Activated gamma-delta T cell (primary cell): ENCODE data around the gene LMF1.
"Not testable (repeated sequence)": the region's sequence is repeated elsewhere in the genome, so short reads cannot be mapped to it uniquely, and the experiment has no call there.

Source experiments
- DNase-seq: peaks from one replicate; lab custom pipeline; 2025; lab: John Stamatoyannopoulos, UW

Gene LMF1

DNA sequence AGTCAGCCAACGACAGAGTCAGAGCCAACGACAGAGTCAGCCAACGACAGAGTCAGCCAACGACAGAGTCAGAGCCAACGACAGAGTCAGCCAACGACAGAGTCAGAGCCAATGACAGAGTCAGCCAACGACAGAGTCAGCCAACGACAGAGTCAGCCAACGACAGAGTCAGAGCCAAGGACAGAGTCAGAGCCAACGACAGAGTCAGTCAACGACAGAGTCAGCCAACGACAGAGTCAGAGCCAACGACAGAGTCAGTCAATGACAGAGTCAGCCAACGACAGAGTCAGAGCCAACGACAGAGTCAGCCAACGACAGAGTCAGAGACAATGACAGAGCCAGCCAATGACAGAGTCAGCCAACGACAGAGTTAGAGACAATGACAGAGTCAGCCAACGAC lies 22.0 kb downstream of the LMF1 start:
- DNase-seq = not testable (repeated sequence)

DNA sequence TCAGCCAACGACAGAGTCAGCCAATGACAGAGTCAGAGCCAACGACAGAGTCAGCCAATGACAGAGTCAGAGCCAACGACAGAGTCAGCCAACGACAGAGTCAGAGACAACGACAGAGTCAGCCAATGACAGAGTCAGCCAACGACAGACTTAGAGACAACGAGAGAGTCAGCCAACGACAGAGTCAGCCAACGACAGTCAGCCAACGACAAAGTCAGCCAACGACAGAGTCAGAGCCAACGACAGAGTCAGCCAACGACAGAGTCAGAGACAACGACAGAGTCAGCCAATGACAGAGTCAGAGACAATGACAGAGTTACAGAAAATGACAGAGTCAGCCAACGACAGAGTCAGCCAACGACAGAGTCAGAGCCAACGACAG lies 22.9 kb downstream of the LMF1 start:
- not testable (repeated sequence) for DNase-seq

DNA sequence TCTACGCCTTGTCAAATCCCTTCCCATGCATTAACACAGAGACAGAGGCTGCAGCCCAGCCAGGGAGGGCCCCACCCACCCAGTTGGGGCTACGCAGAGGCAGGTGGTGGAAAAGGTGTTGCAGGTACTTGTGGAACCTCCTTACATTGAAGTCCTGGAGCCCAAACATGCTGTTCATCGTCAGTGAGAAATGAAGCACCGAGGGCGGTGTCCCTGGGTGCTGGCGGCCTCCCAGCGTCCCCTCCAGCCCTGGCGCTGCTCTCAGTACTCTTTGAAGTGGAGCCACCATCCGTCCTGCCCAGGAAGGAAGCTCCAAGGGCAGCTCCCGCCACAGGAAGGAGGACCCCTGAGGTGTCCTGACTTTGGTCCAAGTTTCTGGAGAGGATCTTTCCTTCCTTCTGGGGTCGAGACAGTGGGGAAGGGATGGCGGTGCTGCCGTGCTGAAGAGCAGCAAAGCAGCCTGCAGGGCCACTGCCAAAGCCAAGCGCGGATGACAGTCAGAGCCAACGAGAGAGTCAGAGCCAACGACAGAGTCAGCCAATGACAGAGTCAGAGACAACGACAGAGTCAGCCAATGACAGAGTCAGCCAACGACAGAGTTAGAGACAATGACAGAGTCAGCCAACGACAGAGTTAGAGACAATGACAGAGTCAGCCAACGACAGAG lies 23.4 kb downstream of the LMF1 start:
- DNase-seq = no peak

DNA sequence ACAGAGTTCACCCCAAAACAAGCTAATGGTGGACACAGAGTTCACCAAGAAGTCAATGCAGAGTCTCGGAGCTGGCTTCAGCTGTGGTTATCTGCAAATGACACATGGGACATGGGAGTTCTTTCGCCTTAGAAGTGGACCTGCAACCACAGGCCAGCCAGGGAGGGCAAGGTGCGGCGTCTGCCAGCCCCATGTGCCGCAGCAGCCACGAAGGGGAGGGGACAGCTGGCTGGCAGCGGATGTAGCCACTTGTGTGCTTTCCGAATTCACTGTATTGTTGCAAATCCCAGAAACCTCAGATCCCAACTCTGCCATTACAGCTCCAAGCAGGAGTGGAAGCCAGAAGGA lies 24.8 kb downstream of the LMF1 start:
- no peak for DNase-seq

DNA sequence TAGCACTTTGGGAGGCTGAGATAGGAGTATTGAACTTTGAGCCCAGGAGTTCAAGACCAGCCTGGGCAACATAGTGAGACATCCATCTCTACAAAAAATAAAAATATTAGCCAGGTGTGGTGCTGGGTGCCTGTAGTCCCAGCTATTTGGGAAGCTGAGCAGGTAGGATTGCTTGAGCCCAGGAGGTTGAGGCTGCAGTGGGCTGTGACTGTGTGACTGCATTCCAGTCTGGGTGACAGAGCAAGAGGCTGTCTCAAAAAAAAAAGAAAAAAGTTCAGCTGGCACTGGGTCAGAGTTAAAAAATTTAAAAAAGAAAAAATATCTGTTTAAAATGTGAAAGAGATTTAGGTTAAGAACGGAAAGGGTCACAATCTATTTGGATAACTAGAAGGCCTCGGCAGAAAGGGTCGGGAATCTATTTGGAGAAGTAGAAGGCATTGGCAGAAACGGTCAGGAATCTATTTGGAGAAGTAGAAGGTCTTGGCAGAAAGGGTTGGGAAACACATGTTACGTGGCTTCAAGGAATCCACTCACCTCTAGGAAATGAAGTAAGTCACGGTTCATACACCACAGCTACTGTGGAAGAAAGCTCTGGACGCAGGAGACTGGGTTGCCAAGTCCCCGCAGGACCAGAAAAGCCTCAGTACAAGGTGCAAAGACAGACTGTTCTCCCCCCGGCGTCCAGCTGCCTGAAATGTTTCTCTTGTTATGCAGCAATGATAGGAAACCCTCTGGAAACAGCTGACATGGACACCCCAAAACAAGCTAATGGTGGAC lies 25.3 kb downstream of the LMF1 start:
- DNase-seq = no peak

DNA sequence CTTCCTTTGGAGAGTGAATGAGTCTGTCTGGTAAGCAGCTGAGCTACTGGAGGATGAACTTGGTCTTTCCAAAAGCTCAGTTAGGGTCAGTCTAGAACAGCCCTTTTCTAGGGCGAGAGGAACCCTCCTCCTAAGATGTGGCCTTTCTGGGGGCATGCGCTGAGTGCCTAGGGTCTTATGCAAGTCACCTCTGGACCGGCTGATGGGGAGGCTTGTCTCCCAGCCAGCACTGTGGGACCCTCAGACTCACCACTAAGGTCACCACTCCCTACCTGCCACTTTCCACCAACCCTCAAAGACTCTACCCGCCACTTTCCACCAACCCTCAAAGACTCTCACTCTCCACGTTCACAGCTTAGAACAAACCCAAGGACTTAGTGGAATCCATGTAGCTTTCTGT lies 26.8 kb downstream of the LMF1 start:
- no peak for DNase-seq

DNA sequence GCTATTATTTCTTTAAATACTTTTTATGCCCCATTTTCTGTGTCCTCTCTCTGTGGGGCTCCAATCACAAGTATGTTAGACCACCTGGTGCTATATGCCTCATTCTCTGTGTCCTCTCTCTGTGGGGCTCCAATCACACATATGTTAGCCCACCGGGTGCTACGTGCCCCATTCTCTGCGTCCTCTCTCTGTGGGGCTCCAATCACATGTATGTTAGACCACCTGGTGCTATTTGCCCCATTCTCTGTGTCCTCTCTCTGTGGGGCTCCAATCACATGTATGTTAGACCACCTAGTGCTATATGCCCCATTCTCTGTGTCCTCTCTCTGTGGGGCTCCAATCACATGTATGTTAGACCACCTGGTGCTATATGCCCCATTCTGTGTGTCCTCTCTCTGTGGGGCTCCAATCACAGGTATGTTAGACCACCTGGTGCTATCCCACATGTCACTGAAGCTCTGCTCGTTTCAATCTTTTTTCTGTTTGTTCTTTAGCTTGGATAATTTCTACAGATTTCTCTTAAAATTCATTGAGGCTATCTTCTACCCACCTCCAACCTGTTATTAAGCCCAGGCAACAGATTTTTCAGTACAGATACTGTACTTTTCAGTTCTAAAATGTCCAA lies 28.2 kb downstream of the LMF1 start:
- DNase-seq = no peak

DNA sequence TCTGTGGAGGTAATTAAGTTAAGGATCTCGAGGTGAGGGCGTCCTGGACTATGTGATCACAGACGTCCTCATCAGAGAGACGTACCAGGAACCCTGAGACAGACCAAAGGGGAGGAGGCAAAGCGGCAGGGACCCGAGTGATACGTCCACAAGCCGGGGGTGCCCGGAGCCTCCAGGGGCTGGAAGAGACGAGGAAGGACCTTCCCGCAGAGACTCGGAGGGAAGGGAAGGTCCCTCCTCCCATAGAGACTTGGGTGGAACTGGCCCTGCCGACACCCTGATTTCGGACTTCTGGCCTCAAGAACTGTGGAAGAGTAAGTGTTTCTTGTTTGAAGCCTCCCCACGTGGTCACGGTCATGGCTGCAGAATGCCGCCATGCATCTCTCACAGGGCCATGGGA lies 30.8 kb downstream of the LMF1 start:
- no peak for DNase-seq

DNA sequence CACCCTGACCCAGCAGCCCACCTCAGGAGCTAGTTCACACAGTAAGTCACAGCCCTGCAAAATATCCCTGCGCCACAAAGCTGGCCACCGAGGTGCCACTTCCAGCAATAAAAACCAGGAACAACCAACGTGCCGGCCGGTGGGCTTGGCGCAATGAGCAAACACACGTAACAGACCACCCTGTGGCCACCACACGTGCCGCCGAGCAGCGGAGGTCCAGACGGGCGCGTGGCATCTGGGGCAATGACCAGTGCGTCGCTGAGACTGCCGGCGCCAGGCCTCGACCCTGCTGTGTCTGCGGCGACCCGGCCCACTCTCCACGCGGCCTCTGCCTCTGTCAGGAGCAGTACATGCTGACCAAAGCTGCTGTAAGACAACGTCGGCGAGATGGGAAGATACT lies 31.5 kb downstream of the LMF1 start:
- no peak for DNase-seq

DNA sequence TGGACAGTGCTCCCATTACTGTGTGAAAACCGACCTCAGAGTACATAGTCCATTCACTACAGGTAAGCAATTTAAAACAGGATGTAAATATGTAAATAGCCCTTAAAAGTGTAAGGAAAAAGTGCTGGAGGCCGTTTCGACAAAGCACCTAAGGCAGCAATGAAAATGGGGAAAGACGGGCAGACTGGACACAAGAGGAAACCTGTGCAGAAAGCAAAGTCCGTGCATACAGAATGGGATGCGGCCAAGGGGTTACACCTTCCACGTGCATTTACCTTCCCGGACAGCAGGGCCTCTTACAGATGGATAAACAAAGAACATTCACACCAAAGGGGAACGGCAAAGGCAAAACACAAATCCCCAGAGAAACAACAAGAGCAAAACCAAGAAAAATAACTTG lies 32.0 kb downstream of the LMF1 start:
- no peak for DNase-seq

DNA sequence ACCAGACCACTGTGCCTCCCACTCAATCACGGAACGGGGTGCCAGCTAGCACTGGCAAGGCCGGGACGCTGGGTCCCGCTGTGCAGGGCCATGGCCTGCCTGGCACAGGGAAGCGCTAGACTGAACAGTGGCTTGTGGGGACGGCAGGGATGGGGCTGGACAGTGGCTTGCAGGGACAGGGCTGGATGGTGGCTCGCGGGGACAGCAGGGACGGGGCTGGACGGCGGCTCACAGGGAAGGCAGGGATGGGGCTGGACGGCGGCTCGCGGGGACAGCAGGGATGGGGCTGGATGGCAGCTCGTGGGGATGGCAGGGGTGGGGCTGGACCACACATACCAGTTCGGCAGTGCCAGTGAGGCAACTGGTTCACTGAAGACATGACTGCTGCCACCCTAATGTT lies 32.6 kb downstream of the LMF1 start:
- no peak for DNase-seq

DNA sequence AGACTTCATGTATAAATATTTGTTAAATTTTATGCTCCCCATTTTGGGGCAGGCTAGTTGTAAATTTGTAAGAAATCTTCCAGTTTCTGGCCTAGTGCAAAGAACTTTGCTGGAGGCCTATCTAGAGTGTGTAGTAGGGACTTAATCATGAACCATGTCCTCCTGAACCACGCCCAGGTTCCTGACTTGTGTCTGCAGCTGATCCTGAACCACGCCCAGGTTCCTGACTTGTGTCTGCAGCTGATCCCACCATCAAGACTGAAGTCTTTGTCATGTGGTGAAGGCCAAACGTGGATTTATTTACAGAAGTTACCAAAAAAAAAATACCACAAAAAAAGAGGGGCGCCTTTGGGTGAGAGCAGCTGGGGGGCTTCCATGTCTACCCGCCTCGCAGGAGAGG lies 33.1 kb downstream of the LMF1 start:
- no peak for DNase-seq

DNA sequence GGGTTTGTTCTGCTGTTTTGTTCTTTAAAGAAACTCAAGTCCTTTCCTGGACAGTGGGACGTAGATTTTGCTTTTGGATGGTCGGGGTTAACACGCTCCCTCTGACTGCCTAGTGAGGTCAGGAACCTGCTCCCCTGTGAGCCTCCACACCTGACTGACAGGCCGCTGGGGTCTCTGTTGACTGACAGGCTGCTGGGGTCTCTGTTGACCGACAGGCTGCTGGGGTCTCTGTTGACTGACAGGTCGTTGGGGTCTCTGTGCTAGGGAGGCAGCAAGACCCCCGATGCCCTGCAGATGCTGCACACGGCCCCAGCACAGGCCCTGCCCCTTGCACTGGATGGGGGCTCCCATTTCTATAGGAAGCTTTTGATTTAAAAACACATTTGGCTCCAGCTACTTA lies 33.5 kb downstream of the LMF1 start:
- DNase-seq = no peak

DNA sequence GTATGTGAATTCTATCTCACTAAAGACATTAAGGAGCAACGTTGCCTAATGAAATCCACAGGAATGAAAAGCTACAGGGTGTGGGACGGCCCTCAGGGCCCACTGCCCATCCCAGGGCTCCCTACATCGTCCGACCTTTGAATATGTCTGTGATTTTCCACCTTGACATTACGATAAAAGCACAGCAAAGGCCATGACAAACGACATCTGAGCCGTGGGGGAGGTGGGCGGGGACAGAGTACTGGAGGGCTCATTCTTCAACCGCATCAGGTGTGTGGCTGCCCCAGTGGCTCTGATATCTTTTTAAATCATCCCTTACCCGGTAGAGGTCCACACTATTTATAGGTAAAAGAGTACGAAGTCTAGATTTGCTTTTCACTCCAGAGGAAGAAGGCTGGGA lies 35.1 kb downstream of the LMF1 start:
- no peak for DNase-seq

DNA sequence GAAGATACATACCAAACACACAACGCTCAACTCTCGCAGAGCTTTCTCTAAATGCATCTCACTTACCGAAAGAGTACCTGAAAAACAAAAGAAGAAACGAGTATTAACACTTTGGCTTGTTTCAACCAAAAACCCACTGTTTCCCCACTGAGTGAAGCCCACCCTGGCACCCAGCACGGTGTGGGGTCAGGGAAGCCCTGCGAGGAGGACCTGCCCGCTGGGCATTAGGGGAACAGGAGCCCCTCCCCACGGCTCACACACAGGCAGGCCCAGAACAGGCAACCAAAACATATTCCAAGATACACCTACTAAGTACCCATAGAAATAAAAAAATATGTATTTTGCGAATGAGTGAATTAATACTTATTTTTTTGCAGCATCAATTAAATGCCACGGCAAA lies 36.6 kb downstream of the LMF1 start:
- no peak for DNase-seq

DNA sequence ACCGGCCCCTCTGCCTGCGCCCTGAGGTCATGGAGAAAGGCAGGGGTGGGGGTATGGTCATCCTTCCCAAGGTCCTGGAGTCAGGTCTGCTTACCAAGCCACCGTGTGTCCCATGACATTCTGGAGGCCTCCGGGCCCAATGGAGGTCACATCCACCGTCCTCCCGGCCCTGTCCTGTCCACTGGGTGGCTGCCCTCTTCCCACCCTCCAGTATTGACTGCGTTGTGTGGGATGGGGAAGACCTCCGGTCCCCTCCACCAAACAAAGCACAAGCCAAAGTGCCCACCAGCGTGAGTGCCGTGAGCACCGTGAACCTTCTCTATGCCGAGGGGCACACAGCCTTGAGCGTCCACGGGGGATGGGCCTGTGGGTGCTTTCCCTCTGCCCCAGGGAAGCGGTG lies 37.2 kb downstream of the LMF1 start:
- DNase-seq = no peak

DNA sequence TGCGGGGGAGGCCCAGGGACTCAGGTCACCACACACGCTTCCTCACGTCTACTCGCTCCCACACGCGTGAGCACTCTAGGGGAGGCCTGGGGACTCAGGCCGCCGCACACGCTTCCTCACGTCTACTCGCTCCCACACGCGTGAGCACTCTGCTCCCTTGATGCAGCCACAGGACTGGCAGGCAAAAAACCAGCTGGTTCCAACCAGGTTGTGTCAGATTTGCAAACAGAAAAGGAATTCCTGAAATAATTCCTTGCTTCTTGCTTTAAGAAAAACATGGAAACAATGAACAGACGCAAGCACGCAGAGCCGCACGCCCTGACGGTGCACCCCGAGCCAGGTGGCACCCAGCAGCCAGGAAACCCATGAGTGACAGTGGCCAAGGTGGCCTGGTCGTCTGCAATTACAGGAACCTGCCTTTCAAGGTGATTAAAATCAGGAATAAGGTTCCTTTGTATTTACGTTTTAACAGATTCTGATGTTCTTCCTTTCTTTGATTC lies 37.9 kb downstream of the LMF1 start:
- DNase-seq = no peak

DNA sequence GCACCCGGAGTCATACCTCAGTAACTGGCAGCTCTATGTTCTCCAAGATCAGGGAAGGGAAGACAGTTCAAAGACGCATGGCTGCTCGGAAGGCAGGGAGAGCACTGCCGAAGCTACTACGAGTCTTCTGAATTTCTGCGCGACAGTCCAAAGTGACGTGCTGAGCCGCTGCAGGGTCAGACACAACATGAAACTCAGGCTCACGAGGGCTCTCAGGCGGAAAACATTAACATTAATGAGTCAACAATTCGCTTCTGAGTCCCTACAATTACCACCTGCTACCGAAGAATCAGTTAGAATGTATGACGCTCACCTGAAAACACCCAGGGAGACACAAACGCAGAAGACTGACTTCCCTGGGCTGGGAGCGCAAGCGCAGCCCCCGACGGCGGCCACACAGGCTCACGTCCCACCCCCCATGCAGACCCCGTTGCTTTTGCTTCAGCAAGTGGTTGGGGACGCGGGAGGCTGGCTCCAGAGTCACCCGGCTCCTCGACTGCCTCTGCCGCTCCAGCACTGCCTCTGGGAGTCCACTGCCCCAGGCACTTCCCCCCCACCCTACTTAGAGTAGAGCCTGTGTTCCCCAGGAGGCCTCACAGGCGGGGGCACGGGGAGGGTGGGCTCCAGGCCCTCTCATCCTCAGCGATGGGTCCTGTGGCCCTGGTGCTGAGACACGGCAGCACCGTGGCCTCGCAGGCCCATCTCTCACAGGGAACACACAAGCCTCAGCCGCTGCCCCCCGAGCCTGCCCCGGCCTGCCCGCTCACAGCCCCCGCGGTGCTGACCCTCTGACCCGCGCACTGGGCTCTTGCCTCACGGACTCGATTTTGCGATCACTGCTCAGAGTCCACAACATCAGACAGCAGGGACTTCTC lies 38.9 kb downstream of the LMF1 start:
- DNase-seq = no peak

DNA sequence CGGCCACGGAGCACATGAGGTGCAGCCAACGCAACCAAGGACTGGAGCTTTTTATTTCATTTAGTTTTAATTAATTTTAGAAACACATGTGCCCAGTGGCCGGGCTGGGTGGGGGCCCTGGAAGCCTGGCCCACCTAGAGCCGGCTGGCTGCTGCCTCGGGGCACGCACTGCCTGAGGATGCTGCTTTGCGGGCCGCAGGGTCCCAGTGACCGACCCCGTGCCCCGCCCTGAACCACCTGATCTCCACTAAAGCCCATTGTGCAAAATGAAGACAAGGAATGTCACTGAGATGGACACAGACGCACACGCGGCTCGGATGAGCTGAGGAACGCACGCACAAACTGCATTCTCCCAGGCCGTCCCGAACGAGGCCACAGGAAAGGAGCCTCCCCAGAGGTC lies 39.6 kb downstream of the LMF1 start:
- no peak for DNase-seq

DNA sequence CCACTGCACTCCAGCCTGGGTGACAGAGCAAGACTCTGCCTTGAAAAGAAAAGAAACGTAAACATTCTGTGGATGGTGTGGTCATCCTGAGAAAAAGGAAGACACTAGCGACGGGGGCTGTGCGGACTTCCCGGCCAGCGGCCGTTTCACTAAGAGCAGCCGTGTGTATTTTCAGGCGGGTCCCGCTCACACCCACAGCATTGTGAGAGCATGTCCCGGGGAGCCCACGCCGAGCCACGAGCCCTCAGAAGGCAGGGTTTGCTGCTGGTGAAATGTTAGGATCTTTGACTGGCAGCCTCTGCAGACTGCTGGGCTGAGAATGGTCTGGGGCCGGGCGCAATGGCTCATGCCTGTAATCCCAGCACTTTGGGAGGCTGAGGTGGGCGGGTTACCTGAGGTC lies 40.3 kb downstream of the LMF1 start:
- no peak for DNase-seq

DNA sequence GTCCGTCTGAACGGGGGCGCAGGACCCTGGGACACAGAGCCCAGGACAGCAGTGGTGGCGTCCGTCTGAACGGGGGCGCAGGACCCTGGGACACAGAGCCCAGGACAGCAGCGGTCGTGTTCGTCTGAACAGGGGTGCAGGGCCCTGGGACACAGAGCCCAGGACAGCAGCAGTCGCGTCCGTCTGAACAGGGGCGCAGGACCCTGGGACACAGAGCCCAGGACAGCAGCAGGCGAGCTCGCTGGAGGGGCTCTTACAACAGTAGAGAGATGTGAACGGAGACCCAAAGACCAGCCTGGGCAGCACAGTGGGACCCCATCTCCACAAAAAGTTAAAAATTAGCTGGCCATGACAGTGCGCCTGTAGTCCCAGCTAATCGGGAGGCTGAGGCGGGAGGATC lies 40.7 kb downstream of the LMF1 start:
- no peak for DNase-seq
